Keratinocyte (primary cell): ENCODE results near the gene TBX21. TPM values are rescaled to one million over a fixed set of nuclear protein-coding genes. Genes with fewer than 3 reads are reported as not detected.

Experiments
- DNase-seq: peaks from one replicate; pipeline ENCODE4 v3.0.0-alpha.2; 2011; ENCODE audit warnings: low read depth, missing footprints, low spot score
- FAIRE-seq: peaks from 2 replicates; lab custom pipeline; 2011; peaks lifted over from hg19 to GRCh38; lab: Jason Lieb, UNC
- H2AFZ ChIP-seq: 2 replicates; pipeline ENCODE4 v1.6.0; 2012; ENCODE audit warnings: low read length, control low read depth, inconsistent platforms; ENCODE audit not compliant: control insufficient read depth
- H3K27ac ChIP-seq: 2 replicates; pipeline ENCODE4 v1.5.1; 2011; ENCODE audit warnings: low read length; ENCODE audit not compliant: control insufficient read depth, insufficient read depth
- H3K27me3 ChIP-seq: 3 replicates; pipeline ENCODE4 v1.6.0; 2011; ENCODE audit warnings: low read length; ENCODE audit not compliant: control insufficient read depth, insufficient read depth; ENCODE audit errors: extremely low read depth
- H3K36me3 ChIP-seq, 2 experiments: 2 replicates in 1 of 2; 3 replicates in 1 of 2; pipeline ENCODE4 v1.5.1; 2011; ENCODE audit warnings: low read length in 2 of 2, mild to moderate bottlenecking in 1 of 2; ENCODE audit not compliant: control insufficient read depth in 2 of 2, insufficient read depth in 2 of 2; ENCODE audit errors: extremely low read depth in 1 of 2
- H3K4me1 ChIP-seq: 3 replicates; pipeline ENCODE4 v1.5.1; 2011; ENCODE audit warnings: low read length; ENCODE audit not compliant: control insufficient read depth, insufficient read depth; ENCODE audit errors: extremely low read depth
- H3K4me2 ChIP-seq: 3 replicates; pipeline ENCODE4 v1.6.0; 2011; ENCODE audit warnings: low read depth, low read length; ENCODE audit not compliant: control insufficient read depth, insufficient read depth; ENCODE audit errors: extremely low read depth
- H3K4me3 ChIP-seq, 3 experiments: fragments of 200-600 bp in 1 of 3; sonication (generic) in 1 of 3; 2 replicates in 2 of 3; 3 replicates in 1 of 3; pipeline ENCODE4 v1.5.1; 2011 to 2016; ENCODE audit warnings: low read length in 3 of 3, mild to moderate bottlenecking in 3 of 3, control low read depth in 2 of 3, inconsistent platforms in 1 of 3, low read depth in 1 of 3, mixed read lengths in 1 of 3, mixed run types in 1 of 3, moderate library complexity in 1 of 3; ENCODE audit not compliant: control insufficient read depth in 2 of 3, insufficient read depth in 2 of 3; ENCODE audit errors: extremely low read depth in 1 of 3
- H3K79me2 ChIP-seq: 2 replicates; pipeline ENCODE4 v1.6.0; 2012; ENCODE audit warnings: low read length; ENCODE audit not compliant: control insufficient read depth, insufficient read depth
- H3K9ac ChIP-seq: 3 replicates; pipeline ENCODE4 v1.6.0; 2011; ENCODE audit warnings: low read length; ENCODE audit not compliant: control insufficient read depth, insufficient read depth; ENCODE audit errors: extremely low read depth
- H3K9me1 ChIP-seq: 3 replicates; pipeline ENCODE4 v1.6.0; 2011; ENCODE audit warnings: low read length; ENCODE audit not compliant: control insufficient read depth, insufficient read depth; ENCODE audit errors: extremely low read depth
- H3K9me3 ChIP-seq: 2 replicates; pipeline ENCODE4 v1.5.1; 2012; ENCODE audit warnings: low read depth, low read length; ENCODE audit not compliant: control insufficient read depth
- H4K20me1 ChIP-seq: 3 replicates; pipeline ENCODE4 v1.6.0; 2011; ENCODE audit warnings: low read length; ENCODE audit not compliant: control insufficient read depth, insufficient read depth; ENCODE audit errors: extremely low read depth
- CTCF ChIP-seq, 3 experiments: IDR thresholded peaks in 1 of 3; conservative IDR thresholded peaks in 1 of 3; optimal IDR thresholded peaks in 1 of 3; 2 replicates in 2 of 3; 3 replicates in 1 of 3; pipeline versions ENCODE3 to v1.5.1; 2011; ENCODE audit warnings: low read length in 3 of 3, mild to moderate bottlenecking in 3 of 3, moderate library complexity in 2 of 3, control low read depth in 1 of 3, inconsistent platforms in 1 of 3; ENCODE audit not compliant: insufficient read depth in 2 of 3; ENCODE audit errors: extremely low read depth in 1 of 3
- EZH2 ChIP-seq: IDR thresholded peaks from one replicate; pipeline ENCODE4 v1.6.1; 2012; ENCODE audit warnings: inconsistent platforms, mild to moderate bottlenecking, low read length, moderate library complexity
- dilution Hi-C: fragments of 300-500 bp; cut with MboI; formaldehyde crosslinking; loops from one replicate; pipeline ENCODE4 v1.7.0; 2020; ENCODE audit warnings: low sequenced_read_pairs; ENCODE audit not compliant: extremely low pct_ligation_motif_present
- polyA plus RNA-seq, 5 experiments: library from polyadenylated mRNA; depleted of rRNA in 3 of 5; stranded (reverse) in 3 of 5; stranded (forward) in 1 of 5; unstranded in 1 of 5; fragments of >200 nt; gene quantifications; 1 replicate in 1 of 5; 2 replicates in 3 of 5; 3 replicates in 1 of 5; pipeline versions ENCODE4 v1.2.1 to v1.2.3, GENCODE V29; 2011 to 2012; ENCODE audit warnings: missing spikeins in 2 of 5, low read depth in 1 of 5, low replicate concordance in 1 of 5

The TBX21 gene
- polyA plus RNA-seq, 1 donor (not counting 4 experiments of a cell fraction or from before 2014, with no cell fraction given): not detected

- TF ChIP-seq EZH2 (no peak), CTCF (optimal IDR thresholded peaks at IDR 0.05 in 1 of 3, IDR thresholded peaks at IDR 0.05 in 1 of 3, conservative IDR thresholded peaks at IDR 0.05 in 1 of 3; ENCODE audit: extremely low read depth in 1 of 3, insufficient read depth in 2 of 3, low read length in 3 of 3) (peak; percentile 21 to 48 (median 30))
- Histone ChIP-seq H2AFZ (no peak overlapping the region), H3K9ac (no peak overlapping the region), H4K20me1 (peaks cover 6% of the 10 kb centered on the region), H3K27me3 (peaks cover 90% of the 10 kb centered on the region), H3K79me2 (no peaks in the 10 kb centered on the region), H3K4me3 (no peak overlapping the region), H3K4me1 (peaks cover 7% of the 10 kb centered on the region), H3K4me2 (no peak overlapping the region), H3K27ac (no peak overlapping the region), H3K36me3 (no peaks in the 10 kb centered on the region), H3K9me1 (no peaks in the 10 kb centered on the region), H3K9me3 (no peaks in the 10 kb centered on the region)
- FAIRE-seq (no peak), DNase-seq (no peak)
- dilution Hi-C loops: no loop called here
These were observed 15.8 kb upstream of the TBX21 start for GRCh38 chr17:47717261-47717697.

GRCh38 chr17:47717979-47718621 is 14.9 kb upstream of the TBX21 start:
- H4K20me1 ChIP-seq: peaks cover 6% of the 10 kb centered on the region
- H3K4me1 ChIP-seq: peaks cover 7% of the 10 kb centered on the region
- no peak overlapping the region for H3K4me2 ChIP-seq
- no peaks in the 10 kb centered on the region for H3K79me2 ChIP-seq
- no peak overlapping the region for H3K27ac ChIP-seq
- dilution Hi-C loops: no loop called here
- no peak overlapping the region for H2AFZ ChIP-seq
- peaks cover 85% of the 10 kb centered on the region for H3K27me3 ChIP-seq
- TF ChIP-seq EZH2: no peak
- no peak for TF ChIP-seq CTCF (optimal IDR thresholded peaks at IDR 0.05 in 1 of 3, IDR thresholded peaks at IDR 0.05 in 1 of 3, conservative IDR thresholded peaks at IDR 0.05 in 1 of 3; ENCODE audit: extremely low read depth in 1 of 3, insufficient read depth in 2 of 3, low read length in 3 of 3)
- FAIRE-seq (no peak), DNase-seq (no peak)
- no peaks in the 10 kb centered on the region for H3K9me3 ChIP-seq
- H3K4me3 ChIP-seq: no peak overlapping the region
- H3K9ac ChIP-seq: no peak overlapping the region
- no peaks in the 10 kb centered on the region for H3K9me1 ChIP-seq
- no peaks in the 10 kb centered on the region for H3K36me3 ChIP-seq
